NCI-H69 (cell line): Measurements from ENCODE around the gene SLIT1.

Experiments
- DNase-seq: peaks from one replicate; lab custom pipeline; 2025; lab: John Stamatoyannopoulos, UW

Gene SLIT1

GRCh38 chr10:97169911-97170693 is 15.7 kb downstream of the SLIT1 start:
- peak; percentile 87 for DNase-seq

- no peak for DNase-seq
Observed at GRCh38 chr10:97169063-97169462, 16.7 kb downstream of the SLIT1 start.

GRCh38 chr10:97168645-97169044 is 17.1 kb downstream of the SLIT1 start:
- DNase-seq, result no peak

GRCh38 chr10:97165499-97165898 is 20.3 kb downstream of the SLIT1 start:
- no peak for DNase-seq

- no peak for DNase-seq
Observed at GRCh38 chr10:97163781-97164501, 21.8 kb downstream of the SLIT1 start.

- DNase-seq, result no peak
Observed at GRCh38 chr10:97163181-97163580, 22.6 kb downstream of the SLIT1 start.

- DNase-seq, result no peak
Observed at GRCh38 chr10:97159646-97160305, 26.0 kb downstream of the SLIT1 start.

- no peak for DNase-seq
Observed at GRCh38 chr10:97157578-97158095, 28.1 kb downstream of the SLIT1 start.

- no peak for DNase-seq
Observed at GRCh38 chr10:97154781-97155180, 31.0 kb downstream of the SLIT1 start.

- no peak for DNase-seq
Observed at GRCh38 chr10:97154162-97154561, 31.6 kb downstream of the SLIT1 start.

GRCh38 chr10:97153270-97153850 is 32.4 kb downstream of the SLIT1 start:
- DNase-seq, result peak; percentile 24

- no peak for DNase-seq
Observed at GRCh38 chr10:97151307-97151914, 34.3 kb downstream of the SLIT1 start.

- DNase-seq, result no peak
Observed at GRCh38 chr10:97150616-97151015, 35.1 kb downstream of the SLIT1 start.

GRCh38 chr10:97150013-97150595 is 35.7 kb downstream of the SLIT1 start:
- DNase-seq, result no peak

- peak; percentile 77 for DNase-seq
Observed at GRCh38 chr10:97149079-97149531, 36.7 kb downstream of the SLIT1 start.

- no peak for DNase-seq
Observed at GRCh38 chr10:97144297-97144696, 41.5 kb downstream of the SLIT1 start.

- DNase-seq, result no peak
Observed at GRCh38 chr10:97142834-97143233, 42.9 kb downstream of the SLIT1 start.

GRCh38 chr10:97140902-97141745 is 44.6 kb downstream of the SLIT1 start:
- no peak for DNase-seq

- DNase-seq, result no peak
Observed at GRCh38 chr10:97140049-97140846, 45.5 kb downstream of the SLIT1 start.

GRCh38 chr10:97139651-97140048 is 46.1 kb downstream of the SLIT1 start:
- no peak for DNase-seq
